ENCODE measurements around the gene ZNF141.

DNA sequence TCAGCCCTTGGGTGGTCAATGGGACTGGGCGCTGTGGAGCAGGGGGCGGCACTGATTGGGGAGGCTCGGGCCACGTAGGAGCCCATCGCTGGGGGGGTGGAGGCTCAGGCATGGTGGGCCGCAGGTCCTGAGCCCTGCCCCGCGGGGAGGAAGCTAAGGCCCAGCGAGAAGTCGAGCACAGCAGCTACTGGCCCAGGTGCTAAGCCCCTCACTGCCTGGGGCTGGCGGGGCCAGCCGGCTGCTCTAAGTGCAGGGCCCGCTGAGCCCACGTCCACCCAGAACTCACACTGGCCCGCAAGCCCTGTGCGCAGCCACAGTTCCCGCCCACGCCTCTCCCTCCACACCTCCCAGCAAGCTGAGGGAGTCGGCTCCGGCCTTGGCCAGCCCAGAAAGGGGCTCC lies 66.4 kb downstream of the ZNF141 start:
- TF ChIP-seq, protein P1, sequence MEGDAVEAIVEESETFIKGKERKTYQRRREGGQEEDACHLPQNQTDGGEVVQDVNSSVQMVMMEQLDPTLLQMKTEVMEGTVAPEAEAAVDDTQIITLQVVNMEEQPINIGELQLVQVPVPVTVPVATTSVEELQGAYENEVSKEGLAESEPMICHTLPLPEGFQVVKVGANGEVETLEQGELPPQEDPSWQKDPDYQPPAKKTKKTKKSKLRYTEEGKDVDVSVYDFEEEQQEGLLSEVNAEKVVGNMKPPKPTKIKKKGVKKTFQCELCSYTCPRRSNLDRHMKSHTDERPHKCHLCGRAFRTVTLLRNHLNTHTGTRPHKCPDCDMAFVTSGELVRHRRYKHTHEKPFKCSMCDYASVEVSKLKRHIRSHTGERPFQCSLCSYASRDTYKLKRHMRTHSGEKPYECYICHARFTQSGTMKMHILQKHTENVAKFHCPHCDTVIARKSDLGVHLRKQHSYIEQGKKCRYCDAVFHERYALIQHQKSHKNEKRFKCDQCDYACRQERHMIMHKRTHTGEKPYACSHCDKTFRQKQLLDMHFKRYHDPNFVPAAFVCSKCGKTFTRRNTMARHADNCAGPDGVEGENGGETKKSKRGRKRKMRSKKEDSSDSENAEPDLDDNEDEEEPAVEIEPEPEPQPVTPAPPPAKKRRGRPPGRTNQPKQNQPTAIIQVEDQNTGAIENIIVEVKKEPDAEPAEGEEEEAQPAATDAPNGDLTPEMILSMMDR (conservative IDR thresholded peaks at IDR 0.05 in 1 of 2, IDR thresholded peaks at IDR 0.05 in 1 of 2; ENCODE audit: extremely low read depth in 1 of 2, insufficient read depth in 1 of 2, low read depth in 1 of 2, low read length in 2 of 2): no peak
- no peak for TF ChIP-seq EZH2 (IDR thresholded peaks at IDR 0.05; ENCODE audit: borderline replicate concordance, low read length)
